ENCODE results near the gene FBXO4.

DNA sequence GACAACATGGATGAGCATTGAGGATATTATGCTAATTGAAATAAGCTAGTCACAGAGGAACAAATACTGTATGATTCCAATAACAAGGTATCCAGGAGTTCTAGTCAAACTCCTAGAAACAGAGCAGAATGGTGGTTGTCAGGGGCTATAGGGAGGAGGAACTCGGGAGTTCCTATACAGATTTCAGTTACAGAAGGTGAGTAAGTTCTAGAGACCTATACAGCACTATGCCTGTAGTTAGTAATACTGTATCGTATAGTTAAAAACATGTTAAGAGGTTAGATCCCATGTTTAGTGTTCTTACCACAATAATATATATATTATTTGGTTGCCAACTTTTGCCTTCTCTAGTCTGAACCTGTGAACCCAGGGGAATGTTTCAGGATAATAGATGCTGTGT lies 46.9 kb upstream of the FBXO4 start:
- TF ChIP-seq POLR2A (IDR thresholded peaks at IDR 0.05; ENCODE audit: low read length) = no peak
- TF ChIP-seq GATA1 (IDR thresholded peaks at IDR 0.05; ENCODE audit: low read depth, low read length) = no peak
